Ovary (tissue), 9 donors: ENCODE measurements around the gene NFIB. TPM values are rescaled to one million over a fixed set of nuclear protein-coding genes. Genes with fewer than 3 reads are reported as not detected.

ENCODE experiments used
- DNase-seq, 5 donors: peaks; one replicate each; pipeline ENCODE4 v3.0.0-alpha.2; 2019 to 2020
- H3K27ac ChIP-seq, 2 donors: fragments of 200-600 bp; one replicate each; pipeline versions ENCODE4 v1.5.1 to v1.8.0; 2019 to 2022
- H3K27me3 ChIP-seq: fragments of 200-600 bp; one replicate; pipeline ENCODE4 v1.8.0; 2022
- H3K36me3 ChIP-seq: fragments of 200-600 bp; sonication (generic); one replicate; pipeline ENCODE4 v1.5.1; 2019
- H3K4me1 ChIP-seq: one replicate; pipeline ENCODE4 v1.8.1; 2013; ENCODE audit warnings: mild to moderate bottlenecking, moderate library complexity; ENCODE audit not compliant: insufficient read depth
- H3K4me3 ChIP-seq: fragments of 200-600 bp; sonication (generic); one replicate; pipeline ENCODE4 v1.5.1; 2017
- H3K9me3 ChIP-seq, 2 donors: fragments of 200-600 bp in 1 of 2; sonication (generic) in 1 of 2; one replicate each; pipeline versions ENCODE4 v1.5.1 to v1.8.1; 2013 to 2019; ENCODE audit warnings: mild to moderate bottlenecking in 1 of 2, moderate library complexity in 1 of 2
- CTCF ChIP-seq, 3 donors: fragments of 450-650 bp in 2 of 3; fragments of 200-600 bp in 1 of 3; IDR thresholded peaks; one replicate each; pipeline versions ENCODE4 v1.5.1 to v1.8.0; 2016 to 2022; ENCODE audit warnings: antibody characterized with exemption in 3 of 3, mild to moderate bottlenecking in 1 of 3
- EP300 ChIP-seq: sonication (generic); formaldehyde crosslinking; IDR thresholded peaks from one replicate; pipeline ENCODE4 v1.6.1; 2017; ENCODE audit warnings: antibody characterized with exemption
- POLR2A ChIP-seq: fragments of 450-650 bp; IDR thresholded peaks from one replicate; pipeline ENCODE4 v1.6.1; 2017; ENCODE audit warnings: antibody characterized with exemption, mild to moderate bottlenecking, moderate library complexity
- WGBS, 3 donors: extraction: QIAGEN DNeasy Blood & Tissue Kit in 1 of 3; methylation state at CpG; one replicate each; pipeline versions ENCODE4 v1.1.5 to v1.1.7; 2013 to 2017; 5-methylcytosine and 5-hydroxymethylcytosine counted together
- intact Hi-C, 4 donors: fragments of 100-400 bp; cut with DNase I; formaldehyde crosslinking; loops; one replicate each; pipeline versions ENCODE4 v1.11.0 to v1.15.1; 2022 to 2023
- polyA plus RNA-seq, 2 donors: library from polyadenylated mRNA; stranded (reverse); fragments of 200-250 nt in 1 of 2; fragments of 350-450 nt in 1 of 2; fragmentation: Illumina TruSeq in 1 of 2; extraction: RNeasy Lipid Tissue Mini Kit (QIAGEN cat#74804) in 1 of 2; gene quantifications; one replicate each; pipeline ENCODE4 v1.2.3, GENCODE V29; 2013 to 2014
- total RNA-seq, 7 donors: library from RNA; depleted of rRNA in 2 of 7; stranded (reverse); fragments of >200 nt in 2 of 7; fragmentation: NEBNext Ultra II Directional in 3 of 7; extraction: Animal tissue kit (Norgen Biotek cat#: 25700) in 3 of 7; gene quantifications; one replicate each; pipeline versions ENCODE4 v1.1.0 to v1.2.4, GENCODE V29; 2016 to 2023
- donor health status: DM: no; HTN: no; CAD: no; lungs with moderate emphysema.
- donor health status: DM: no; HTN: no; CAD: no.
- donor health status: Bipolar disorder and iron deficiency.
- donor health status: DM: yes; HTN: yes; CAD: no.
- donor health status: DM: no; HTN: no; CAD: no.
- donor health status: DM: yes; HTN: yes; CAD: no.

The NFIB gene
- total and polyA plus RNA-seq, 9 donors, result 8.7 to 111 (median 53.2) TPM

DNA sequence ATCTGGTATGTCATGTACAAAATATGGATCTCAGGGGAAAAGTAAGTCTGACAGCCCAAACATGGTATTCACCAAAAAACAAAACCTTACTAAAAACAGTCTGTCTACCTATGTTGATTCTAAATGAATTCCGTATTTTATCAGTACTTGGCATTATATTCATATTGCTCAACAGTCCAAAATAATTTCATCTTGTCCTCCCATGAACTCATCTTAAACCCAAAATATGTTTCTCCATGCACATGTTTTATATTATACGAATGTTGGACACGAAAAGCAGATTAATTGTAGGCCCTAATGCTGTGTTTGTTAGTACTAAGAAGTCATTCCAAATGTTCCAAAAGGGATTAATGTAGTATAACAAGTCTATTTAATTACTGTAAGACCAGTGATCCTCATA, 20.1 kb downstream of the NFIB start:
- intact Hi-C loops, result no loop called here
- Histone ChIP-seq H3K36me3 (no peaks in the 10 kb centered on the region), H3K27me3 (no peaks in the 10 kb centered on the region), H3K4me1 (peaks cover 2% of the 10 kb centered on the region), H3K9me3 (no peaks in the 10 kb centered on the region), H3K27ac (no peak overlapping the region), H3K4me3 (no peak overlapping the region)
- no peak for DNase-seq
- 21 to 26% (median 26%) methylated on average over 3 of the region's 3 CpGs for WGBS, 3 donors
- TF ChIP-seq EP300, result no peak
- no peak for TF ChIP-seq POLR2A
- no peak for TF ChIP-seq CTCF (IDR thresholded peaks at IDR 0.05)

- WGBS, 3 donors, result 29 to 89% (median 32%) methylated on average over 3 of the region's 3 CpGs
- H3K36me3 ChIP-seq, result no peaks in the 10 kb centered on the region
- H3K27me3 ChIP-seq, result no peaks in the 10 kb centered on the region
- DNase-seq, result no peak
- H3K27ac ChIP-seq, result no peak overlapping the region
- peaks cover 1% of the 10 kb centered on the region for H3K4me1 ChIP-seq
- intact Hi-C loops, result no loop called here
- no peak overlapping the region for H3K4me3 ChIP-seq
- no peaks in the 10 kb centered on the region for H3K9me3 ChIP-seq
- TF ChIP-seq CTCF (IDR thresholded peaks at IDR 0.05), result no peak
- TF ChIP-seq EP300, result no peak
- TF ChIP-seq POLR2A, result no peak
These were observed 21.7 kb downstream of the NFIB start for GRCh38 chr9:14292181-14292739.

GRCh38 chr9:14289916-14290315, 24.0 kb downstream of the NFIB start:
- Histone ChIP-seq H3K4me3 (no peak overlapping the region), H3K27me3 (no peaks in the 10 kb centered on the region), H3K27ac (no peak overlapping the region), H3K4me1 (peaks cover 1% of the 10 kb centered on the region), H3K9me3 (no peaks in the 10 kb centered on the region), H3K36me3 (no peaks in the 10 kb centered on the region)
- DNase-seq, result no peak
- TF ChIP-seq EP300, result no peak
- no peak for TF ChIP-seq POLR2A
- TF ChIP-seq CTCF (IDR thresholded peaks at IDR 0.05), result no peak
- 75 to 96% (median 78%) methylated on average over 3 of the region's 3 CpGs for WGBS, 3 donors
- intact Hi-C loops, result no loop called here

DNA sequence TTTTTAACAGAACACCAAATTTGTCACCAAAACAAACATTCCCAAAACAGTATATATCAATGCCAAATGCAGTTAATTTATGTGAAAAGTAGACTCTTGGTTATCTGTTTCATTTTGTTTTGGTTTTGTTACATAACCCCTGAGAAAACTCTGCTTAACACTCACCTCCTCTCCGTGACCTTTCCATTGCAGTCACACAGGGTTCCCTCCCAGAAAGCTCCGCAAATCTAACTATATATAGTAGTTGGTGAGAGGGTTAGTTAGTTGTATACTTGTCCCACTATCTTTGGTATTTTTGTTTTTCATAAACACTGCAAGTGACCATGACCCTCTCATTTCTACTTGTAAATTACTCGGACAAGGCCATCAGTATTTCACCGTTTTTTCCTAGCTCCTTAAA, 25.5 kb downstream of the NFIB start:
- 16 to 40% (median 24%) methylated on average over 4 of the region's 4 CpGs for WGBS, 3 donors
- no peaks in the 10 kb centered on the region for H3K9me3 ChIP-seq
- intact Hi-C loops, result no loop called here
- no peaks in the 10 kb centered on the region for H3K27me3 ChIP-seq
- no peak overlapping the region for H3K4me3 ChIP-seq
- DNase-seq, result no peak
- no peak for TF ChIP-seq CTCF (IDR thresholded peaks at IDR 0.05)
- TF ChIP-seq POLR2A, result no peak
- no peak for TF ChIP-seq EP300
- peaks cover 1% of the 10 kb centered on the region for H3K4me1 ChIP-seq
- no peak overlapping the region for H3K27ac ChIP-seq
- no peaks in the 10 kb centered on the region for H3K36me3 ChIP-seq
